PC-3 (cell line): ENCODE results near the gene ANOS1.
A peak's percentile ranks its signal among the peaks of the same experiment; 100 is the strongest.

ENCODE experiments used
- CTCF ChIP-seq: fragments of 300-600 bp; sonication (generic); conservative IDR thresholded peaks from 2 replicates; pipeline ENCODE4 v1.5.1; 2017; ENCODE audit warnings: antibody characterized with exemption, low read depth, mild to moderate bottlenecking, low read length
- EZH2 ChIP-seq: fragments of 300-600 bp; sonication (generic); IDR thresholded peaks from one replicate; pipeline ENCODE4 v1.6.1; 2017; ENCODE audit warnings: antibody characterized with exemption, mild to moderate bottlenecking, low read length; ENCODE audit not compliant: unreplicated experiment
- EZH2phosphoT487 ChIP-seq: fragments of 300-600 bp; sonication (generic); IDR thresholded peaks from 2 replicates; pipeline ENCODE4 v1.6.1; 2018; ENCODE audit warnings: mild to moderate bottlenecking, antibody characterized with exemption, low read length, borderline replicate concordance

GRCh38 chrX:8755116-8755515 is 23.2 kb upstream of the ANOS1 start:
- peak; percentile 57 for TF ChIP-seq CTCF
- TF ChIP-seq EZH2phosphoT487: no peak
- no peak for TF ChIP-seq EZH2
